ENCODE data around the gene S100P.

GRCh38 chr4:6714954-6715353, 21.3 kb downstream of the S100P start:
- TF ChIP-seq CTCF (IDR thresholded peaks at IDR 0.05; ENCODE audit: low read length) (no peak), EZH2 (IDR thresholded peaks at IDR 0.05; ENCODE audit: borderline replicate concordance, low read length) (no peak)

All from OCI-LY1 (cell line).